Measurements from ENCODE around the gene ZNF776.
"Not testable (repeated sequence)": the region's sequence is repeated elsewhere in the genome, so short reads cannot be mapped to it uniquely, and the experiment has no call there.

ZNF776 gene

GRCh38 chr19:57746580-57747471, at the start of gene ZNF776:
Gene ZNF776, plus strand, starts transcription at chr19:57746815. Its CDS starts 244 bp downstream, at chr19:57747059.
- DNase-seq: peak; percentile 95

GRCh38 chr19:57701625-57702024, 45.0 kb upstream of the ZNF776 start:
- DNase-seq: no peak

DNA sequence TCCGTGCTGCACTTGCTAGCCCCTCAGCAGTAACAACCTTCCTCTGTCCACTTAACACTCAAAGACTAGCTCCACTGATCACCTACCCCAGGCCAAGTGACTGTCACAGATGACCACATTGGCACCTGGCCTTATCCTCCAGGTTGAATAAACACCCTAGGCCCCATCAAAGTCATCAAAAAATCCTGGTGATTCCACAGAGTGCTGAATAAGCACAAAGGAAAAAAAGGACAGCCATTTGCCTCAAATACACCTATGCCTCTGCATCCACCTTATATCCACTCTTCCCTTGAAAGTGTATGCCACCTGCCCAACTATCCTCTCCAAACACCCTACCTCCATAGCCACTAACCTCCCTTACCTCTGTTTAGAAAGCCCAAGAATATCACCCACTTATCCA, 40.3 kb upstream of the ZNF776 start:
- DNase-seq: no peak

GRCh38 chr19:57708641-57709361, 37.8 kb upstream of the ZNF776 start, which contains the start of gene ZNF154:
Gene ZNF154, minus strand, starts transcription at chr19:57709204. Its CDS starts 233 bp downstream, at chr19:57708971.
- no peak for DNase-seq

- no peak for DNase-seq
Measured at GRCh38 chr19:57709616-57710015, 37.0 kb upstream of the ZNF776 start.

- no peak for DNase-seq
Measured at GRCh38 chr19:57712222-57712621, 34.4 kb upstream of the ZNF776 start.

DNA sequence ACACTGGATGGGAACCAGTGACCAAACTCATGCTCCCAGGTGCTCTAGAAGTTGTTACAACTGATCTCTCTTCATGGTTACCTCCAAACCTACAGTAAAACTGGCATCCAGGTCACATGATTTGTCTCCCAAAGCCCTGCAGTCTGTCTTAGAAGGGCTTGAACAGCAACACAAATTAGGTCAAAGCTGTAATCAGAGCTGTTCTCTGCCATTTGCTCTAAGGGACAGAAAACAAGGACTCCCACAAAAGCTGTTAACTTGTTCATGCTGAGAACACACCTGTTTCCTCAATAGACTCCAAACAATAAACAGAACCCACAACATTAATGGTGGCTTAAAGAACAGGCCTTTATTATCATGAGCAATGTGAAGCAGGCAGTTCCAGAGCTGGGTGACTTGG, 27.2 kb upstream of the ZNF776 start:
- no peak for DNase-seq

DNA sequence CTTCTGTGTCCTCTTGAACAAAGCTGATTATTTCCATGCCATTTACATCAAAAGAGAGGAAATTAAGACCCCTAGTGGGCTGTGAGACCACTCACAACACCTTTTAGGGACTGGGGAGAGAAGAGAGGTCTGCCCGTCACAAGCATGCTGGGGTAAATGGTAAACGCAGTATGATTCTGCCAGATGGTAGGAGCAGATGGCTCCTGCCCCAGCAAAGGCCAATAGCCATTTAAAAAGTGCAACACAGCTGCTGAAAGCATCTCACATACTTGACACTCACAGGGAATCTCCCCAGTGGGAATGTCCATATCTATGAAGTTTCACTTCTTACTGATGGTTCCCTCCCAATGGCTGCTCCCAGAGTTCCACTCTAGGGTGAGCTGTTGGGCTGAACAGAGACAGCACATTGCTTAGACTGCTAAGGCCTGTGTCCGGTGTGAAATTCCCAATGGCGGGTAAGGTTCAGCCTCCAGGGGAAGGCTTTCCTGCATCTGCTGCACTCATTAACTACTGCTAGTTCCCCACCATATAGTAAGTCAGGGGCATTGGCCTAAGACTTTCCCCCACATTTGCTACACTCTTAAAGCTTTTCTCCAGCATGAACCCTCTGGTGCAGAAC, 26.6 kb upstream of the ZNF776 start:
- no peak for DNase-seq

- DNase-seq: no peak
Measured at GRCh38 chr19:57720878-57721277, 25.7 kb upstream of the ZNF776 start.

- not testable (repeated sequence) for DNase-seq
Measured at GRCh38 chr19:57738320-57738719, 8.3 kb upstream of the ZNF776 start.

DNA sequence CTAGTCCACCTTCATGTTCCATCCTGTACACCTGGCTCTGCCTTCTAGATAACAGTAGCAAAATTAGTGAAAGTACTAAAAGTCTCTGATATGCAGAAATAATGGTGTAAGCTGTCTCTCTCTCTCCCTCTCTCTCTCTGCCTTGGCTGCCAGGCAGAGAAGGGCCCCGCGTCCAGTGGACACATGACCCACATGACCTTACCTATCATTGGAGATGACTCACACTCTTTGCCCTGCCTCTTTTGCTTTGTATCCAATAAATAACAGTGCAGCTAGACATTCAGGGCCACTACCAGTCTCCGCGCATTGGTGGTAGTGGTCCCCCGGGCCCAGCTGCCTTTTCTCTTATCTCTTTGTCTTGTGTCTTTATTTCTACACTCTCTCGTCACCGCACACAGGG, 7.8 kb upstream of the ZNF776 start:
- not testable (repeated sequence) for DNase-seq

- no peak for DNase-seq
Measured at GRCh38 chr19:57747472-57747807, 825 bp downstream of the ZNF776 start.

DNA sequence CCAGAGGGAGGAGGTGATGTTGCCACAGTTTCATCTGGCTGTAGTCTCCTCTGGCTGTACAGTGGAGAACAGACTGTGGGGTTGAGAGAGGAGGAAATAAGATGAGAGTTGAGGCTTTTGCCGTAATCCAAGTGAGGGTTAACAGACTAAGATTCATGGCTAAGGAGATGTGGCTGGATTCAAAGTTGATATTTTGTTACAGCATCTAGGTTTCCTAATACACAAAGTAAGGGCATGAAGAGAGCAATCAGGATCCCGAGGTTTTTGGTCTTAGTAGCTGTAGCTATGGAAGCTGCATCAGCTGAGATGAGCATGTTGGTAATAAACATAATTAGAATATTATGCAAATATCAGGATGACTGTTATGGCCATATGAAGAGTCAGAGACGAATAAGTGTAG, 1.4 kb downstream of the ZNF776 start:
- no peak for DNase-seq

- DNase-seq: no peak
Measured at GRCh38 chr19:57754091-57754673, 7.6 kb downstream of the ZNF776 start.

DNA sequence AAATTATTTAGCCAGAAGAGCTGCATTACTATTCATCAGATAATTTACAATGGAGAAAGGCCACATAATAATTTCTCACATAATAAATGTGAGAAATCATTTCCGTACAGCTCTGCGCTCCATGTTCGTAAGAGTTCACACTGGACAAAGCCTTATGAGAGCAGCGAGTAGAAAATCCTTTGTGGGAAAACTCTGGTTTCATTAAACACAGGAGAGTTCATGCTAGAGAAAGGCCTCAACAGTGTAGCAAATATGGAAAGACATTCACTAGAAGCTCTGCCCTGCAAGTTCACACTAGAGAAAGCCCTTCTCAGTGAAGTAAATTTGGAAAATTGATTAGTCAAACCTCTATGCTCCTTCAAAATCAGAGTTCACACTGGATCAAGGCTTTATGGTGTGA, 8.4 kb downstream of the ZNF776 start:
- DNase-seq: no peak

DNA sequence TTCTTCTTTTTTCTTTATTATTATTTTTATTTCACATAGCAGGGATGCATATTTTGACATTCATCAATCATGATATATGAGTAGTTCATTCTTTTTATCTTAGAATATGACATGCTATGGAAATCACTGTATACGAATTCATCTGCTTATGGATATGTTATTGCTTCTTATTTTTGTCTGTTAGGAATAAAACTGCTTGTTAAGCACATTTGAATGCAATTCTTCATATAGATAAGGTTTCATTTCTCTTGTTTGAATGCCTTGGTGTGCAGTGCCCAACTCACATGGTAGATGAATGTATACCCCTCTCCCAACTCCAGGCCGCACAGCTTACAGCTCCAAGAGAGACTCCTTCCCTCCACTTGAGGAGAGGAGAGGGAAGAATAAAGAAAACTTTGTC, 11.3 kb downstream of the ZNF776 start:
- DNase-seq: no peak

DNA sequence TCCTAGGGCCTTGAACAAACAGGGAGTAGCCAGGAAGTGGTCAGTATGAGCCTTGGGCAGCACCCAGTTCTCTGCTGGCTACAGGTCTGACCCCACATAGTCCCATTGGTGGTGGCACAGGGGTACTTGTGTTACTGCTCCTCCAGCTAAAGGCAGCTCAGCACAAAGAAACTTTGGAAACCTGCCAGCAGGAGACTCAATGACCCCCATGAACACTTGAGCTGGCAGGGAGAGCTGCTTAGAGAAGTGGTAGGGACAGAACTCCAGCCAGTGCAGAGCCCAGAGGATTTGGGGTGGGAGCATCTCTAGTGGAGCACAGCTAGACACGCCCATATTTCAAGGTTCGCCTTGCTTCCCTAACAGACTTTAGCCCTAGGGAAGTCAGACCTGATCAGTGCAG, 12.5 kb downstream of the ZNF776 start:
- DNase-seq: no peak

GRCh38 chr19:57769345-57770131, 22.9 kb downstream of the ZNF776 start, which contains the start of gene ZNF586:
Gene ZNF586, plus strand, starts transcription at chr19:57769676. Its CDS starts 167 bp downstream, at chr19:57769843.
- DNase-seq: no peak

- no peak for DNase-seq
Measured at GRCh38 chr19:57771417-57771816, 24.8 kb downstream of the ZNF776 start.

DNA sequence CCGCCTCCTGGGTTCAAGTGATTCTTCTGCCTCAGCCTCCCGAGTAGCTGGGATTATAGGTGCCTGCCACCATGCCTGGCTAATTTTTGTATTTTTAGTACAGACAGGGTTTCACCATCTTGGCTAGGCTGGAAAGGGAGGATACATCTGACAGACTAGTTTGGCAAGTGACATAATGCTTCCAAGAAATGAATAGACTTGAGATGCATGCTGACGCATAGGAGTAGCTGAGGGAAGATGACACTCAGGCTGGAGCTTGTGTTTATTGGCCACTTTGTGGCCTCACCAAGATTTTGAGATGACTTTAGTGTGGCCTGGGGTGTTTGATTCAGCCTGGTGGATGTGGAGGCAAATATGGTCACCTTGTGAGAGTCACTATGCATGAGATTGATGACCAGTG, 26.9 kb downstream of the ZNF776 start:
- no peak for DNase-seq

GRCh38 chr19:57776764-57777296, 30.2 kb downstream of the ZNF776 start:
- DNase-seq: no peak

DNA sequence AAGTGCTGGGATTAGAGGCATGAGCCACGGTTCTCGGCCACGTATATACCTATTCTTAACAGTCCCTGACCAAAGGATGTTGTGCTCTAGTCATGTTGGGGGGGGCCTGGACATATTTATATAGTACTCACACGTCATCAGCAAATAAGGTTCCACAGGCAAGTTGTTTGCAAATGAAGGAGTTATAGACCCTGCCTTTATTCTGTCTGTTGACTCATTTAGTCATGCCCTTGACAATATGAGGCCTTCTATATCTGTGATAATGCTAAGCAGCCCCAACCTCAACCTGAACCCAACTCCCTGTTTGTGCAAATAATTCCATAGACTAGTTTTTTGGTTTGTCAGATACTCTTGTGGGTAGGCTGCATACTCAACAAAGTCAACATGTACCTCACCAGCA, 31.7 kb downstream of the ZNF776 start:
- DNase-seq: no peak

All from NCI-H1436 (cell line).